Peyer's patch (tissue), 4 donors: ENCODE results near the gene ANKRD44.

Experiments
- CTCF ChIP-seq, 6 experiments: fragments of 450-650 bp in 4 of 6; fragments of 200-600 bp in 2 of 6; sonication (generic) in 1 of 6; IDR thresholded peaks; one replicate each; pipeline ENCODE4 v1.5.1; 2017 to 2019; ENCODE audit warnings: antibody characterized with exemption in 6 of 6, mild to moderate bottlenecking in 3 of 6, moderate library complexity in 1 of 6
- POLR2A ChIP-seq, 2 donors: fragments of 450-650 bp; IDR thresholded peaks; one replicate each; pipeline ENCODE4 v1.5.1; 2017; ENCODE audit warnings: antibody characterized with exemption in 2 of 2, mild to moderate bottlenecking in 2 of 2, moderate library complexity in 2 of 2

- TF ChIP-seq CTCF (IDR thresholded peaks at IDR 0.05) (no peak), POLR2A (IDR thresholded peaks at IDR 0.05) (no peak)
Measured at GRCh38 chr2:197033222-197033621, 277.4 kb downstream of the ANKRD44 start.
